DMS153 (cell line): Measurements from ENCODE around the gene WFDC1.

Experiments used
- DNase-seq: peaks from one replicate; lab custom pipeline; 2025; lab: John Stamatoyannopoulos, UW

Gene WFDC1, protein sequence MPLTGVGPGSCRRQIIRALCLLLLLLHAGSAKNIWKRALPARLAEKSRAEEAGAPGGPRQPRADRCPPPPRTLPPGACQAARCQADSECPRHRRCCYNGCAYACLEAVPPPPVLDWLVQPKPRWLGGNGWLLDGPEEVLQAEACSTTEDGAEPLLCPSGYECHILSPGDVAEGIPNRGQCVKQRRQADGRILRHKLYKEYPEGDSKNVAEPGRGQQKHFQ

DNA sequence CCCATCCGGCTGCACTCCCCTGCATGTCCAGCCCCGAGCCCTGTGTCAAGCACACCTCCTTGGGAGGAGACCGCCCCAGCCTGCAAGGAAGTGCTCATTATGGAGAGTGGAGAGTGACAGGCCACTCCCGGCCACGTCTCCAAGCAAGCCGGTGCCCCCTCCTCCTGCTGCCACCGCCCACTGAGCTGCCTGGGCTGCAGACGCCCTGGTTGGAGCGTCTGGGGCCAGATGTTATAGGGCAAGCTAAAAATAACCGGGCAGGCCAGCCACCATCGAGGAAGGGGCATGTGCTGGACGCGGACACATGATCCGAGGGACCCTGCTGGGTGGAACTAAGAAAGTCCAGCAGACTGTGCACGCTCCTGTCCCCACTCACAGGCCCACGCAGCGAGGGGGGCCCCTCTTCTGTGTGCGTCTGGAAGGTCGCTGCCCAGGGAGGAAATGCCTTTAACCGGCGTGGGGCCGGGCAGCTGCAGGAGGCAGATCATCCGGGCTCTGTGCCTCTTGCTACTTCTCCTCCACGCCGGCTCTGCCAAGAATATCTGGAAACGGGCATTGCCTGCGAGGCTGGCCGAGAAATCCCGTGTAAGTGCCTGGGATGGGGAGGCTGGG lies at the start of gene WFDC1:
Gene WFDC1 (plus strand): TSS at position 348 of the 612 bp plus-strand sequence. CDS start 94 bp downstream, at position 442.
- no peak for DNase-seq

DNA sequence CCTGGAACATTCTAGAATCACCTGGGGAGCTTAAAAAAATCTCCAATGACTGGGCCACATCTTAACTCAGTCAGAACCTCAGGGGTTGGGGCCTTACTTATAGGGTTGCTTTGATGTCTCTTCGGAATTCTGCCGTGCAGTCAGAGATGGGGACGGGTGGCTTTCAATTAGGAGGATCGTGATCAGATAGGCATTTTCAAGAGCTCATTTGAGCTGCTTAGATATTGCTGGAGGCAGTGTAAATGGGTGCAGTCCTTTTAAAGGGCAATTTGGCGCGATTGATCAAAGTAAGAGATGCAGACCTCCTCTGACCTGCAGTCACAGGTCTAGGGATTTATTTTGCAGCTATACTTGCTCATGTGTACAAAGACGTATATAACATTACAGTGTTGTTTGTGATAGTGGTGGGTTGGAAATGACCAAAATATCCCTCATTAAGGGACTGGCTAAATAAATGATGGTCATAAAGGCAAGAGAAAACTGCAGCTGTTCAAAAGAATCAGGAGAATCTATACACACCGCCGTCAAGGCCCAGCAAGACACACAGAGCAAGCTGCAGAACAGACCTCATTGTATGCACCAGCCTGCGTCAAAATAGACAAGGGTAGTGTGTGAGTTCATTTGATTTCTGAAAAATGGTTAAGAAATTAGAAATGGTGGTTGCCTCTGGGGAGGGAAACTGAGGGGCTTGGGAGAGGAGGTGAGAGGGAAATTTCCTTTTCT lies 48.6 kb upstream of the WFDC1 start:
- no peak for DNase-seq

DNA sequence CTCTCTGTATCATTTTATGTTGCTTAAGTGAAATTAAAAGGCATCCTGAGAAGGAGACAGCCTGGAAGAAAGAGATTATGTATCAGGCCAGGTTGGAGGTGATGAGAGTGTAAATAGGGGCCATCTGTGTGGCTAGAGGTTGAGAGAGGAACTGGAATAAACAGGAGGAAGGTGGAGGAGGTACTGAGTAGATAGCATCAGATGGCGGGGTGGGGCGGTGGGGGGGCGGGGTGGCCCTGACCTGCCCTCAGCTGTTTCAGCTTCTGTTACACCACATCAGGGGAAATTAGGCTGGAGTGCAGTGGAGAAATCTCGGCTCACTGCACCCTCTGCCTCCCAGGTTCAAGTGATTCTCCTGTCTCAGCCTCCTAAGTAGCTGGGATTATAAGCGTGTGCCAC lies 48.0 kb upstream of the WFDC1 start:
- DNase-seq = no peak

DNA sequence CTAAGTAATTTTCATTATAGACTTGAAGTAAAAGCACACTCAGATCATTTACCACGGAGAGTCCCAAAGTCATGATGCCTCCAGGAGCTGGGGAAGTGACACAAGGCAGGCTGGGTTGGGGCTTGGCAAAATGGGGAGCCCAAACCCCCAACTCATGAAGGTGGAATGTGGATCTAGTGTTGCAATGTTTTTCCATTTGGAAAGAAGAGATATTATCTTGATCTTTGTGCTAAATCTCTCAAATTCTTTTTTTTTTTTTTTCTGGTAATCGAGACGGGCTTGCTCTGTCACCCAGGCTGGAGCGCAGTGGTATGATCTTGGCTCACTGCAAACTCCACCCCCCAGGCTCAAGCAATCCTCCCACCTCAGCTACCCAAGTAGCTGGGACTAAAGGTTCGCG lies 47.3 kb upstream of the WFDC1 start:
- no peak for DNase-seq

DNA sequence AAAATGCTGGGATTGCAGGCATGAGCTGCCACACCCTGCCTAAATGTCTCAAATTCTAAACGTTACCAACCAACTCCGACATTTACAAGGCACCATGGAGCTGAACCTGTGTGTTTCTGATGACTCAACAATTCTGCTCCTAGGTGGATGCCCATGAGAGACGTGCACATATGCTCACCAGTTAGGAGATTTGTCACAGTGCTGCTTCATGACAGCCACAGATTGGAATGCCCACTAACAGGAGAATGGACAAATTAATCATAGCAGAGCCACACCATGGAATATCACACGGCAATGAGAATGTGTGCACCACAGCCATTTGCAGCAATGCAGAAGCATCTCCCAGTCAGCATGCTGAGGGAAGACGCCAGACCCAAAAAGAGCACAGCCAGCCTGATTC lies 46.8 kb upstream of the WFDC1 start:
- no peak for DNase-seq

DNA sequence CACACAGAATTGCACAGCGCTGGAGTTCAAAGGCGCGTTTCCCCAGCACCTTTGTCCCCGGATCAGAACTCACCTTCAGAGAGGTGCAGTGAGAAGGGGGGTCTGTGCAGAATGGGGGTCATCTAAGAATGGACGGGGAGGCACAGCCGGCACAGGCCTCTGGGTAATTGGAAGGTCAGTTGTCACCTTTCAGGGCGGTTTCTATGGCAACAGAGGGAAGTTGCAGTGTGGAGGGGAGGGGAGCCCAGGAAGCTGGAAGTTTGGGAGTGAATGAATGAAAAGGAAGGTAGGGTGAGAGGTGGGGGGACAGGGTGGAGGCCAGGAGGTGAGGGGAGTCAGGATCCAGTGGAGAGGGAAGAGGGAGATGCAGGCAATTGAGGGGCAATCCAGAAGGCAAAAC lies 42.5 kb upstream of the WFDC1 start:
- no peak for DNase-seq

DNA sequence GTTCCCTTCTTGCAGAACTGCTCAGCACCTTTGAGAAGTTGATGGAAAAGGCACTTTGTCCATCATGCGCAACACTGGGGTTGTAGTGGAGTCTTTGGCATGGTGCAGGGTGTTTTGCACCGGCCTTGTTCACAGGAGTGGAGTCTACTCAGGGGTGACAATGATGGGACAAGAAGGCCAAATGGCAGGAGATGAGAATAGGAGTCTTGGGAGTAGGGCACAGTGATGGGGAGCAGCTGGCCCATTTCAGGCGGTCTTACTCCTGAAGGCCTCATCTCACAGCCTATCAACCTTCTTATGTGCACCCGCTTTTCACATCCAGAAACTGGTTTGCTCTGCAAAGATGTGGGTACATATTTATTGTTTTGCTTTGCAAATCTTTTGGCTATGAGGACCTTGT lies 41.5 kb upstream of the WFDC1 start:
- DNase-seq = no peak

DNA sequence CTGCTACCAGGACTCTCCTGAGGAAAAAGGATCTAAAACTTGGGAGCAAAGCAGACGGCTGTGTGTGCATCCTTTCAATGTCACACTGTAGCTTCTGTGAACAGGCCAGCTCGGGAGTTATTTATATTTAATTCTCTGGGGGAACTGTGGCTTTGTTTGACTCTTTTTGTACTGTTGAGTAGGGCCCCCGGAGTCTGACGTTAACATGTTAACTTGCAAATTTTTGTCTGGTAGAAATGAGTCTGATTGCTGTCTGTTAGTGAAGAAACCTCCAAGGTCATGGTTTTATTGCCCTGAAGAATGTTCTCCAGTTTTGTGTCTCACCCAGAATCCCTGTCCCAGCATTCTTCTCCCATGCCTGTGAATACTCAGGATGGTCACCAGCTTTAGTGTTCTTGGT lies 40.6 kb upstream of the WFDC1 start:
- DNase-seq = no peak

DNA sequence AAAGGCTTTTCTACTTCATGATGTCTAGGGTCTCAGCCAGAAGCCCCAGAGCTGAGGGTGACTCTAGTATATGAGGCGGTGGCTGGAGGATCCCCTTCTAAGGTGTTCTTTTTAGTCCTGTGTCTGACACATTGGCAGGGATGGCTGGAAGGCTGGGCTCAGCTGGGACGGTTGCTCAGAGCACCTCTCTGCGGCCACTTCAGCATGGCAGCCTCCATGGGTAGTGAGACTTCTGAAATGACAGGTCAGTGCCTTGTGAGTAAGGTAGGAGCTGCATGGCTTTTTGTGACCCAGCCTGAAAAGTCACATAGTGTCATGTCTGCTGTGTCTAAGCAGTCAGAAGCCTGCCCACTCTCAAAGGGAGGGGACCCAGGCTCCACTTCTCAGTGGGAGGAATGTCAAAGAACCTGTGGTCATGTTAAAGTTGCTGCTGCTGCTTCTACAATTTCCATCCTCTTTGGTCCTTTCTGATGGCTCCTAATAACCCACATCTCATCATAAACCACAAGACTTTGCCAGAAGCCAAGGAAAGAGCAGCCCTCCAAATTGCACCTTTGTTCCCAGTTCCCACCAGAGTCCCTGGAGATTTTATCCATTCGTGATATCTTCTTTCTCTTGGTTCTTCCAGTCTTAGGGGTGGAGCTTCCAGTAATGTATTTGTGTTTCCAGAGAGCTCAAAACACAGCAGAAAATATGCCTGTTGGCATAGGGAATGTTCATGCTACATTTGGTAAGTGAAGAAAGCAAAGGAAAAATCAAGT lies 39.4 kb upstream of the WFDC1 start:
- no peak for DNase-seq

DNA sequence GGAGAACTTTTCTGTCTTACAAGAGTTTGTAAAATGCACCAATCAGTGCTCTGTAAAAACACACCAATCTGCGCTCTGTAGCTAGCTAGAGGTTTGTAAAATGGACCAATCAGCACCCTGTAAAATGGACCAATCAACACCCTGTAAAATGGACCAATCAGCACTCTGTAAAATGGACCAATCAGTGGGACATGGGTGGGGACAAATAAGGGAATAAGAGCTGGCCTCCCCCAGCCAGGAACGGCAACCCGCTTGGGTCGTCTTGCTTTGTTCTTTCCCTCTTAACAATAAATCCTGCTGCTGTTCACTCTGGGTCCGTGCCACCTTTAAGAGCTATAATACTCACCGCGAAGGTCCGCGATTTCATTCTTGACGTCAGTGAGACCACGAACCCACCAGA lies 36.4 kb upstream of the WFDC1 start:
- no peak for DNase-seq

DNA sequence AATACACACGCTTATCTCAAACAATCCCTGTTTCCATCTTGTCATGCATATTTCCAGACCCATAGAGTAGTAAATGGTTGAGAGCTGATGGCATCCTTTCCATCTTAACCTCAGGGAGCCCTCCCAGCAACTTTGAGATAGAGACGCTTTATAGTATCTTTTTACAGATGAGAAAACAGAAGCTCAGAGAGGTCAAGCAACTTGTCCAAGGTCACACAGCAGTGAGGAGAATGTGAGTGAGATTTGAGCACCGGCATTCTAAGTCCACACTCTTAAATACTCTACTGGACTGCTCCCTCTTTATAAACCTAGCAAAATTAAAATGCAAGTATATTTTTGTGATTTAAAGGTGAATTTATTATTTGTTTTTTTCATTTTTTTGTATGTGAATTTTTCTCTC lies 35.0 kb upstream of the WFDC1 start:
- DNase-seq = no peak

DNA sequence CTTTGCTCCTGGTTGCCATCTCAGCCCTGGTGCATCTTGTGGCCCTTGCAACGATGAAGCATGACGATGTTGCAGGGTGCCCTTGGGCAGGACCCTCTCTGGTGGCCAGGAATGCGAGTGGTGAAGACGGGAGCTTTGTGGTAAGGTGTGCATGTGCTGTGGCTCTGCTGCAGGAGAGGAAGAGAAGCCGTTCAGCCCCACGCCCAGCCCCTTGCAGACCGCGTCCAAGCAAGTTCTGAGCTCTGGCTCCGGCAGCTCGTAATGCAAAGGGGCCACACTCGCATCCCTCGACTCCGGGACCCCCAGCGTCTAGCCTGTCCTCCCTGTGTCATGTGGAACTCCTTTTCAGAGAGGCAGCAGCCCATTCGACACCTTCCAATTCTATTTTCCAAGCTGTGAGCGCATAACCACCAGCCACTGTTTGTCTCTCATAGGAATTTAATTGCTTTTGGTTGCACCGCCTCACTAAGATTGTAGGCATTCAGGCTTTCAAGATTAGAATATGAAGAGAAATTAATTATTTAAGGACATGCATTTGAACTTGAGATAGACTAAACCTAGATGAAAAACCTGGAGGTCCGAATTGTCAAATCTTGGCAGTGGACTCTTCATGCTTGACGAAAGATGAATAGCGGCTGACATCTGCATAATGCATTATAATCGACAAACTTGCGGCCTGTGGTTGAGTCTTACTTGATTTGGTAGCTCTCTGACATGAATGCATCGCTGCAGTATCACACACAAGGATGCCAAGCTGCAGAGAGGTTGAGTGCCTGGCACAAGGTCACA lies 33.7 kb upstream of the WFDC1 start:
- DNase-seq = no peak

DNA sequence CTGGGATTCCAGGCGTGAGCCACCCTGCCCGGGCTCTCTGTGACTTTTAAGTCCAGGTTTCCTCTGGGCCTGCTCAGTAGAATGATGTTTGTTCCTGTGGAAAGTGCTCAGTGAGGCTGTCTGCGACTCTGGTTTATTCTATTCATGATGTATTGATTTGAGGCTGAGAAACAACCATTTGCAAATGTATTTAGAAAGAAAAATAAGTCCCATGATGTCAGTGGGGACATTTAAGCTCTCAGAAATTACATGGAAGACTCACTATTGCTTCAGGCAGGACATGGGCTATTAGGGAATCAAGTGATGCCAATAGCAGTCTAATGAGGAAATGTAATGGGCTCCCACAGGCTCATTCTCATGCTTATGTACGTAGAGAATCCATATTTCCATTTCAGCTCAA lies 32.6 kb upstream of the WFDC1 start:
- no peak for DNase-seq

DNA sequence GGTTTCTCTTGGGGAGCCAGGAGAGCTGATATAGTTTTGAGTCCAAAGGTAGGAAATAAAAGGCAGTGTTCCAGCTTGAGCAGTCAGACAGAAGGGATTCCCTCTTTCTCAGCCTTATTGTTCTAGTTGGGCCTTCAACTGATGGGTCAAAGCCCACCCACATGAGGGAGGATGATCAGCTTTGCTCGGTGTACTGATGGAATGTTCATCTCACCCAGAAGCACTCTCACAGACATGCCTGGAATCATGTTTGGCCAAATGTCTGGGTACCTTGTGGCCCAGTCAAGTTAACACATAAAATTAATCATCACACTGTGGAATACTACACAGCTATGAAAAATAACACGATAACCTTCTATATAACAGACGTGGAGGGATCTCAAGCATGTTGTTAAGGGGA lies 31.7 kb upstream of the WFDC1 start:
- DNase-seq = no peak

DNA sequence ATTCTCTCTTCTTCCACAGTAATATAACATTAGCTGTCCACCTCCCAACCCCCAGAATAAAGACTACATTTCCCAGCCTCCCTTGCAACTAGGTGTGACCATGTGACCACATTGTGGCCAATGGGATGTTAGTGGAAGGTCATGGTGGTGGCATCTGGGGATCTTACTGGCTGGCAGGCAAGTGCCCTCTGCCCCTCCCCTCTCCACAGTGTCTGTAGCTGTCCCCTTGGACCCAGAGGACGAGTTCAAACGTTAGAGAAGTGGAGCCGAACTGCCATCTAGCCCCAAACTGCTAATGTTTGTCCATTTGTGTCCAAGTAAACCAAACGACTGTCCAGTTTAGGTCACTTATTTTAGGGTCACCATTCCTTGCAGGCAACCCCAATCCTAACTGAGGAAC lies 28.2 kb upstream of the WFDC1 start:
- DNase-seq = peak; percentile 50

DNA sequence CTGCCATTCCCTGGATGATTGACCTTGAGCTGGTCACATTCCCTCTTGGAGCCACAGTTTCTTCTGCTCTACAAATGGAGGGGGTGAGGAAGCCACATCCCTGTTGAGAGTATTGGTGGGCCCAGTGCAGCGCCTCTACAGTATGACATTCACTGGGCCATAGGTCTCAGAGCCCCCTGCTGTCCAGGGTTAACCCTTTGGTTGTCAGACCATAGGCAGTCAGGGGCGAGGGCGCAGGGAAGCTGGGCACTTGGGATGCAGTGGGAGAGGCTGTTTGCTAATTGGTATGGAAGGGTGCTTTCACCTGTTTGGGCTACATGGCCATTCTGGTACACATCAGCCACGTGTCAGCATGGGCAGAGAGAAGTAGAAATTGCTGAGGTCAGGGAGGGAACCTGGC lies 27.3 kb upstream of the WFDC1 start:
- DNase-seq = no peak

DNA sequence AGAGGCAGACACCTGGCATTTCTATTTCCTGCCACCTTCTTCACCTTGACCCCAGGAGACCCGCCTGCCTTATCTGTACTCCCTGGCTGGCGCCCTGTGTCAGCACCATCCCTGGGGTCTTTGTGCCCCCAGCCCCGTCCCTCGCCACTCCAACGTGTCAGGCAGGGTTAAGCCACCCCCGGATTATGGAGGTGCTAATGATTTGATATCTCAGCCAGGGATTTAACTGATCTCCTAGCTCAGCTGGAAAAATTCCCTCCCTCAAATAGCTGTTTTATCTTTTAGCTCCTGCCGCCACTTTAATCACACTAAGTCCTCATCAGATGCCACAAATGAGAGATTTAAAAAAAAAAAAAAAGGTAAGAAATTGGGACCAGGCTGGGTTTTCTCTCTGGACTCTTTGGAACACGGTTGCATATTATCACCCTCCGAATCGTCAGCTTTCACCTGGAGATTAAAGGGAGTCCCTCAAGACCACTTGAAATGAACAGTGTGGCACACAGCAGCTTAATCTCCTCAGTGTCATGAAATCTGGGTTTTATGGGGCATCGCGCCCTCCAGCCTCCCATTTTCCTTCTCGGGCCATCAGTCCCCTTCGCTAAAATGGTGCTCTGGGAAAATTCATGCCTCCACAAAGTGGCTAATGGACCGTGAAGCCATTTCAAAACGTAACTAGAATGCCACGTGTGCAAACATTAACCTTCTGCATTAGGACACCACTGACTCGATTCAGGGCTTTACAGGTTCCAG lies 26.2 kb upstream of the WFDC1 start:
- DNase-seq = no peak

DNA sequence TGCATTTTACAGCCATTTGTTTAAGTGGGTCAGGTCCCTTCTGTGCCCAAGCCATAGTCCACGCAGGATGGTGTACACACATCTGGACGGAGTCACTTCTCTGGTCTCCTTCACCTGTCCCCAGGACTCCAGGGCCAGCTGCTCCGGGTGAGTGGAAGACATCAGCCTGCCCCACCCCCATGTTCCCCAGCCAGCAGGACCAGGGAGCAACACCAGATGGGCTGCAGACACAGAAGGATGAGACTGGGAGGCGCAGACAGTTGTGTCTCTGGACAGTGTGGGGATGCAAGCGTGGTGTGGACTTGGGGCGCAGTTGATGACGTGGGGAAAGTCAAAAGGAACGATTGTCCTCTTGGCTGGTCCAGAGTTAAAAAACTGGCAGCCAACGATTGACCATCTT lies 24.6 kb upstream of the WFDC1 start:
- DNase-seq = no peak

DNA sequence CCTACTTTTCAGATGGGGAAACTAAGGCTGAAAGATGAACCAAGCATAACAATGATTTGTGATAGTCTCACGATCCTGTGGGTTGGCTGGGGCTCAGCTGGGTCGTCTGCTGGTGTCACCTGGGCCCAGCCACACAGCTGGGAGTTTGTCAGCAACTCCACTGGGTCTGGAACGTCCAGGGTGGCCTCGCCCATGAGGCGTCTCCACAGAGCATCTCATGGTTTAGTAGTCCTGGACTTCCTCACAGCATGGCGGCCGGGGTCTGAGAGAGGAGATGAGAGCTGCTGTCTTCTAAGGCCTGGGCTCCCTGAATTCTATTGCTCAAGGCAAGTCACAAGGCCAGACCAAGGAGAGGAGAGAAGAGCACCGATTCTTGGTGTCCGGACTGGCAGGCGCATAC lies 24.1 kb upstream of the WFDC1 start:
- no peak for DNase-seq

DNA sequence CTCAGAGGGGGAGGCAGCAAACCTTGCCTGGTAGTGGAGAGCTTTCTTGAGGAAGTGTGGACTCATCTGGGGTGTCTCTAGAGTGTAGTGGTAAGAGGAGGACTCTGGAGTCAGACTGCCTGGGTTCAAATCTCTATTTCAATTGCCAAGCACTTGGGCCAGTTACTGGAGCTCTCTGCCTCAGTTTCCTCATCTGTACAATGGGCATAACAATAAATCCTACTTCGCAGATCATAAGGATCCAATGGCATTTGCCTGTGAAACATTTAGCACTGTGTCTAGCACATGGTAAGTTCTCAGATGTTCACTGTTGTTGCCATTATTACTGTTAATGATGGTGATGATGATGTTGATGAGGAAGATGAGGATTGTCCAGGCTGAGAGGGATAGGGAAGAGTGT lies 23.6 kb upstream of the WFDC1 start:
- DNase-seq = no peak

DNA sequence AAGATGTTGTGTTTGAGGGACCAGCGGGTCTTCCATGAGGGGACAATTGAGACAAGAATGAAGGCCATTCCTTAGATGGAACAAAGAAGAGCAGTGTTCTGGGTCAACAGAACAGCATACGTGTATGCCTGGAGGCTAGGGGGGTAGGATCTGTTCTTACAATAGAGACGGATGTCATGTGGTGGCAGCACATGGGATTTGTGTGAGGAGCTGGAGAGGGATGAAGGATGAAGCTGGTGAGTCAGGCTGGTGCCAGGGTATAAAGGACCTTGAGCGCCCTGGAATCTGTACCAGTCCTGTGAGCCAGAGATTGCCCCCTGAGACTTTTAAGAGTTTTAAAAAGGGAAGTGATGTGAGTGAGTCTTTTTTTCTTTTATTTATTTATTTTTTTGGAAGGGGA lies 22.8 kb upstream of the WFDC1 start:
- no peak for DNase-seq
